Esophagus muscularis mucosa (tissue), 4 donors: ENCODE results near the gene LUZP1. TPM values are rescaled to one million over a fixed set of nuclear protein-coding genes. Genes with fewer than 3 reads are reported as not detected.

ENCODE experiments used
- DNase-seq: peaks from one replicate; pipeline ENCODE4 v3.0.0-alpha.2; 2017; ENCODE audit errors: extremely low spot score
- H3K27ac ChIP-seq, 4 donors: fragments of 200-600 bp; sonication (generic); replicated peaks in 1 of 4; 1 replicate in 3 of 4; 2 replicates in 1 of 4; pipeline ENCODE4 v1.5.1; 2016 to 2019; ENCODE audit warnings: mild to moderate bottlenecking in 1 of 4
- H3K27me3 ChIP-seq, 4 donors: fragments of 200-600 bp; sonication (generic); one replicate each; pipeline versions ENCODE4 v1.5.1 to v1.6.0; 2016 to 2019
- H3K36me3 ChIP-seq, 4 donors: fragments of 200-600 bp; sonication (generic); one replicate each; pipeline ENCODE4 v1.5.1; 2016 to 2019
- H3K4me1 ChIP-seq, 4 donors: fragments of 200-600 bp; sonication (generic); one replicate each; pipeline ENCODE4 v1.5.1; 2016 to 2019
- H3K4me3 ChIP-seq, 4 donors: fragments of 200-600 bp; sonication (generic); 1 replicate in 2 of 4; 2 replicates in 2 of 4; pipeline ENCODE4 v1.5.1; 2016 to 2019; ENCODE audit warnings: mild to moderate bottlenecking in 4 of 4, moderate library complexity in 1 of 4
- H3K9me3 ChIP-seq, 4 donors: fragments of 200-600 bp; sonication (generic); 1 replicate in 3 of 4; 2 replicates in 1 of 4; pipeline ENCODE4 v1.5.1; 2016 to 2019
- EP300 ChIP-seq: sonication (generic); formaldehyde crosslinking; IDR thresholded peaks from one replicate; pipeline ENCODE4 v1.6.1; 2017; ENCODE audit warnings: antibody characterized with exemption
- POLR2A ChIP-seq: fragments of 450-650 bp; IDR thresholded peaks from one replicate; pipeline ENCODE4 v1.6.1; 2017; ENCODE audit warnings: antibody characterized with exemption, moderate library complexity, mild to moderate bottlenecking, low read depth
- POLR2AphosphoS5 ChIP-seq, 2 donors: sonication (generic); formaldehyde crosslinking; IDR thresholded peaks; one replicate each; pipeline ENCODE4 v1.6.1; 2017; ENCODE audit warnings: antibody characterized with exemption in 2 of 2
- WGBS: methylation state at CpG from one replicate; pipeline ENCODE4 v1.1.5; 2018; 5-methylcytosine and 5-hydroxymethylcytosine counted together
- intact Hi-C: fragments of 100-400 bp; cut with DNase I; formaldehyde crosslinking; loops from one replicate; pipeline ENCODE4 v1.15.1; 2023
- total RNA-seq, 4 donors: library from RNA; depleted of rRNA; stranded (reverse); fragments of >200 nt; gene quantifications; one replicate each; pipeline versions ENCODE4 v1.1.0 to v1.2.1, GENCODE V29; 2016
- TF ChIP-seq, protein P1 (sequence below), 3 experiments: fragments of 200-600 bp in 2 of 3; fragments of 450-650 bp in 1 of 3; sonication (generic) in 2 of 3; IDR thresholded peaks; one replicate each; pipeline ENCODE4 v1.5.1; 2017 to 2019; ENCODE audit warnings: antibody characterized with exemption in 3 of 3, mild to moderate bottlenecking in 2 of 3, moderate library complexity in 1 of 3

The LUZP1 gene
- total RNA-seq, 4 donors from 2014 or later, result 23.4 to 34.4 (median 27.3) TPM

- Histone ChIP-seq H3K9me3 (no peaks in the 10 kb centered on the region), H3K4me1 (peaks cover 0 to 50% (median 23%) of the 10 kb centered on the region in 4 donors), H3K27ac (no peak overlapping the region), H3K36me3 (no peaks in the 10 kb centered on the region), H3K27me3 (no peaks in the 10 kb centered on the region), H3K4me3 (no peak overlapping the region)
- TF ChIP-seq POLR2A (no peak), POLR2AphosphoS5 (IDR thresholded peaks at IDR 0.05) (no peak), EP300 (no peak)
- TF ChIP-seq, protein P1, sequence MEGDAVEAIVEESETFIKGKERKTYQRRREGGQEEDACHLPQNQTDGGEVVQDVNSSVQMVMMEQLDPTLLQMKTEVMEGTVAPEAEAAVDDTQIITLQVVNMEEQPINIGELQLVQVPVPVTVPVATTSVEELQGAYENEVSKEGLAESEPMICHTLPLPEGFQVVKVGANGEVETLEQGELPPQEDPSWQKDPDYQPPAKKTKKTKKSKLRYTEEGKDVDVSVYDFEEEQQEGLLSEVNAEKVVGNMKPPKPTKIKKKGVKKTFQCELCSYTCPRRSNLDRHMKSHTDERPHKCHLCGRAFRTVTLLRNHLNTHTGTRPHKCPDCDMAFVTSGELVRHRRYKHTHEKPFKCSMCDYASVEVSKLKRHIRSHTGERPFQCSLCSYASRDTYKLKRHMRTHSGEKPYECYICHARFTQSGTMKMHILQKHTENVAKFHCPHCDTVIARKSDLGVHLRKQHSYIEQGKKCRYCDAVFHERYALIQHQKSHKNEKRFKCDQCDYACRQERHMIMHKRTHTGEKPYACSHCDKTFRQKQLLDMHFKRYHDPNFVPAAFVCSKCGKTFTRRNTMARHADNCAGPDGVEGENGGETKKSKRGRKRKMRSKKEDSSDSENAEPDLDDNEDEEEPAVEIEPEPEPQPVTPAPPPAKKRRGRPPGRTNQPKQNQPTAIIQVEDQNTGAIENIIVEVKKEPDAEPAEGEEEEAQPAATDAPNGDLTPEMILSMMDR (IDR thresholded peaks at IDR 0.05), result no peak
- no peak for DNase-seq
- intact Hi-C loops, result no loop called here
Observed at GRCh38 chr1:23129846-23130245, 38.8 kb downstream of the LUZP1 start.

- no peaks in the 10 kb centered on the region for H3K27me3 ChIP-seq
- DNase-seq, result no peak
- intact Hi-C loops, result no loop called here
- peaks cover 17 to 69% (median 45%) of the 10 kb centered on the region in 4 donors for H3K4me1 ChIP-seq
- no peak overlapping the region for H3K4me3 ChIP-seq
- no peak overlapping the region for H3K27ac ChIP-seq
- 54% methylated on average over 3 of the region's 3 CpGs for WGBS
- no peaks in the 10 kb centered on the region for H3K36me3 ChIP-seq
- H3K9me3 ChIP-seq, result no peaks in the 10 kb centered on the region
- TF ChIP-seq, protein P1 (IDR thresholded peaks at IDR 0.05), result no peak
- TF ChIP-seq POLR2A (no peak), EP300 (no peak), POLR2AphosphoS5 (IDR thresholded peaks at IDR 0.05) (no peak)
Observed at GRCh38 chr1:23126801-23127200, 41.9 kb downstream of the LUZP1 start.

DNA sequence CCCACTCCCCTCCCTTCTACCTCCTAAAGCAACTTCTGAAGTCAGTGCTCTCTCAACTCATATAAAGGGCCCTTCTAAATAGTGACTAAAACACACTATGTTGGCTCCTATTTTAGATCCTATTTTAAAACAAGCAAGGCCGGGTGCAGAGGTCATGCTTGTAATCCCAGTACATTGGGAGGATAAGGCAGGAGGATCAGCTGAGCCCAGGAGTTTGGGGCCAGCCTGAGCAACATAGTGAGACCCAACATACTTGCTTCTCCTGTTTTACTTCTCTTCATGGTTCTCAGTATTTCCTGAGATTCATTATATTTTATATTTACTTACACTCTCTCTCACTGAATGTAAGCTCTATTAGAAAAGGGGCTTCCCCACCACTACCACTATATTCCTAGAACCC is 42.5 kb downstream of the LUZP1 start:
- Histone ChIP-seq H3K27ac (no peak overlapping the region), H3K4me1 (peaks cover 17 to 69% (median 49%) of the 10 kb centered on the region in 4 donors), H3K36me3 (no peaks in the 10 kb centered on the region), H3K4me3 (no peak overlapping the region), H3K9me3 (no peaks in the 10 kb centered on the region), H3K27me3 (no peaks in the 10 kb centered on the region)
- no peak for DNase-seq
- intact Hi-C loops, result no loop called here
- 70% methylated on average over 1 of the region's 1 CpG for WGBS
- TF ChIP-seq POLR2AphosphoS5 (IDR thresholded peaks at IDR 0.05) (no peak), POLR2A (no peak), EP300 (no peak)
- TF ChIP-seq, protein P1 (IDR thresholded peaks at IDR 0.05), result no peak

- TF ChIP-seq, protein P1 (IDR thresholded peaks at IDR 0.05), result no peak
- no peak for TF ChIP-seq EP300
- no peak for TF ChIP-seq POLR2AphosphoS5 (IDR thresholded peaks at IDR 0.05)
- TF ChIP-seq POLR2A, result no peak
- H3K4me3 ChIP-seq, result no peak overlapping the region
- H3K36me3 ChIP-seq, result no peaks in the 10 kb centered on the region
- H3K9me3 ChIP-seq, result no peaks in the 10 kb centered on the region
- H3K4me1 ChIP-seq, result peaks cover 17 to 74% (median 49%) of the 10 kb centered on the region in 4 donors
- DNase-seq, result no peak
- intact Hi-C loops, result no loop called here
- 88% methylated on average over 4 of the region's 4 CpGs for WGBS
- H3K27ac ChIP-seq, result no peak overlapping the region
- no peaks in the 10 kb centered on the region for H3K27me3 ChIP-seq
Observed at GRCh38 chr1:23125489-23125888, 43.2 kb downstream of the LUZP1 start.
